Left ventricle myocardium superior (tissue), 1 donor: ENCODE data around the gene KIAA0513. TPM values are rescaled to one million over a fixed set of nuclear protein-coding genes. Genes with fewer than 3 reads are reported as not detected.
"Not testable (repeated sequence)": the region's sequence is repeated elsewhere in the genome, so short reads cannot be mapped to it uniquely, and the experiment has no call there.

Experiments
- ATAC-seq: fragments of 200-7000 bp; cut with Tn5 transposase; one replicate; pipeline ENCODE4 v1.9.1; 2020; ENCODE audit warnings: mild to moderate bottlenecking, moderate library complexity
- DNase-seq: peaks from one replicate; pipeline ENCODE4 v3.0.0-alpha.2; 2020
- intact Hi-C: fragments of 100-400 bp; cut with micrococcal nuclease; formaldehyde crosslinking; loops from one replicate; pipeline ENCODE4 v1.11.0; 2022
- total RNA-seq: library from RNA; stranded (reverse); fragmentation: NEBNext Ultra II Directional; extraction: Animal tissue kit (Norgen Biotek cat#: 25700); gene quantifications from one replicate; pipeline ENCODE4 v1.2.1, GENCODE V29; 2021
- donor health status: DM: no; HTN: yes; CAD: no; lungs with severe emphysema.

Gene KIAA0513
- total RNA-seq, 1 donor from 2014 or later, result 9.5 TPM

DNA sequence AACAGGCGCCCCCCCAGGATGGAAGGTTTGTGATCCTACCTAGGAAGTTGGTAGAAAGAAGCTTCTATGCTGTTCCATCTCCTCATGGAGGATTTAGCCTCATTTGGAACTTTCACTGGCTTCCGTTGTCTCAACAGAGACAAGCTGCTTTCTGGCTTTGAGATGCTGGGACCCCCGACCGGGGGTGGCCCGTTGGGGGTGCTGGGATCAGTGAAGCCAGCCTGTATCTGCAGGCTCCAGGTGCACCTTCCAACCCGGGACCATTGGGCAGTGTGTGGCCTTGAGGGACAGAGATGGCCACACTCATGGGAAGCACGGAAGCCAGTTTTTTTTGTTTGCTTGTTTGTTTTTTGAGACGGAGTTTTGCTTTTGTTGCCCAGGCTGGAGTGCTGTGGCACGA lies 69.3 kb downstream of the KIAA0513 start:
- no peak for ATAC-seq
- DNase-seq, result no peak
- intact Hi-C loops, result no loop called here

DNA sequence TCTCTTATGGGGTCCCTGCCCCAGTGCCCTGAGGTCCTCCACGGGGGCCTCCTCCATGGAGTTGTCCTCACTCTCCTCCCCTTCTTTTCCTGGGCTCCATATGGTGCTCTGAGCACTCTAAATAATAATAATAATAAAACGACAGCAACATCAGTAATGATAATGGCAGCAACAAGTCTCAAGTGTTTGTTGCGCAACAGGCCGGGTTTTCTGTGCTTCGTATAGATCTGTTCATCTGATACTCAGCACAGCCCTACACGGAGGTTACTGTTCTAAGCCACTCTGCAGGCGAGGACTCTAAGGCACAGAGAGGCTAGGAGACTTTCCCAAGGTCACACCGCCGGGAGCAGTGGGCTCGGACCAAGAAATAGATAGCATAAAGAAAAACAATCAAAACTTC lies 71.0 kb downstream of the KIAA0513 start:
- ATAC-seq, result no peak
- intact Hi-C loops, result no loop called here
- no peak for DNase-seq

DNA sequence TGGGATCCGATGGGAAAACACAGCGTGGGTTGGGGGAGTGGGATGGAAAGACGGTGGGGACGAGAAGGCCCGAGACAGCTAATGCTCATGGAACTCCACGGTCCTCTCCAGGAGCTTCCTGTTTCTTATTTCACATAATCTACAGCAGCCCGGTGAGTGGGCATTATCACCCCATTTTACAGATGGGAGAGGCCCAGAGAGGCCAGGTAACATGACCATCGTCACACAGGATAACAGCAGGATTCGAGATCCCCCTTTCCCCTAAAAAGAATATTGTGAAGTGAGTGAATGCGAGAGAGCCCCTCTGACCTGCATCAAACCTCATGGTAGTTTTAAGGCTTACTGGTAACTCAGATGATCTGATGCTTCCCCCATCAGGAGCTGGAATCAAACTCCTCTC lies 72.7 kb downstream of the KIAA0513 start:
- intact Hi-C loops, result no loop called here
- DNase-seq, result no peak
- ATAC-seq, result no peak

DNA sequence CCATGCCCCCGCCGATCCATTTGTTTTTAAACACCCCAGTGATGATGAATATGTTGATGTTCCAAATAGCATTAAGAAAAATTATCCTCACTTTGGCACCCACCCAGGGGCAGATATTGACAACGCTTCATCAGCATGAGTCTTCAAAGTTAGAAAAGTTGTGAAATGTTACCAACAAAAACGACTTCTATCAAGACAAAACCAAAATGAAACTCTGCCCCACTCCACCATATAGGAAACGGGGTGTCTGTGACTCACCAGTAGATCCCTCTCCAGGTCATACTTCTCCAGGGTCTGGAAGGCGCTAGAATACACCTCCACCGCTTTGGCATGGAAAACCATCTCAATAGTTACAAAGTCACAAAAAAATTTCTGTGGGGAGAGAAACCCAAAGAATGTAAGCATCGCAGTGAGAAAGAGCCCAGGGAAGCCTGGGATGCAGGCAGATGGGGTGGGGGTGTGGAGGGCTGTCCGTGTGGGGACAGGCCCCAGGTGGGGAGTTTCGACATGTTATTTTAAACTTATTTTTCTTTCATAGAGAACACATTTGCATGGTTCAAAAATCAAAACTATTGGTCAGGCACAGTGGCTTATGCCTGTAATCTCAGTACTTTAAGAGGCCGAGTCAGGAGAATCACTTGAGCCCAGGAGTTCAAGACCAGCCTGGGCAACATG lies 74.5 kb downstream of the KIAA0513 start:
- intact Hi-C loops, result no loop called here
- ATAC-seq (no peak), DNase-seq (no peak)

DNA sequence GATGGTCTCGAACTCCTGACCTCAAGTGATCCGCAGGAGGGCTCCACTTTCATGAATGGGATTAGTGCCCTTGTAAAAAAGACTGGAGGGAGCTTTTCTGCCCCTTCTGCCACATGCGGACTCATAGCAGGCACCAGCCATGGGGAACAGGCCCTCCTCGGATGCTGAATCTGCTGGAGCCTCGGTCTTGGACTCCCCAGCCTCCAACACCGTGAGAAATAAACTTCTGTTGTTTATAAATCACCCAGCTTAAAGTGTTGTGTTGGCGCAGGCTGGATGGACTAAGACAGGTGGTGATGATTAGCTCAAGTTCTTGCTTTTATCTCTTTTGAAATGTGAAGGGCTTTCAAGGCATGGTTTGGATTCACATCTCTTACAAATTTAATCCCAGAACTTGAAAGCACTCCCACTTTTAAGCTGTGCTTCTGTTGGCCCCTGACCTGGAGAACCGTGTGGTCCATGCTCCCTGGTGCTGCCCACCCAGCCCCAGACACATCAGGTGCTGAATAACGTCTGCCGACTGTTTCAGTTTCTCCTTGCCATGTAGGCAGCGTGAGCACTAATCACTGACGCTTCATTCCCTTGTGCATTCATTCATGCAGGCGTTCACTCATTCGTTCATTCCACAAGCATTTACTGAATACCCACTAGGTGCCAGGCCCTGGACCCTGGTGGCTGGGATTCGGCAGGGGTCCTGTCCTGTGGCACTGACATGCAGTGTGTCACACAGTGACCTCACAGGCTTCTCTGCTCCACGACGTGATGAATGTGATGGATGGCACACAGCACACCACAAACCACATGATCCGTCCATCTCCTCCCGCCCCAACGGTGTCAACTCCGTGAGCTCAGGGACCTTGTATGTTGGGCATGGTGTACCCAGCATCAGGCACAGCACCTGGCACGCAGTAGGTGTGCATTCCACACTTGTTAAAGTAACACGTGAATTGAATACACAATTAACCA lies 75.8 kb downstream of the KIAA0513 start:
- DNase-seq (no peak), ATAC-seq (no peak)
- intact Hi-C loops, result no loop called here

DNA sequence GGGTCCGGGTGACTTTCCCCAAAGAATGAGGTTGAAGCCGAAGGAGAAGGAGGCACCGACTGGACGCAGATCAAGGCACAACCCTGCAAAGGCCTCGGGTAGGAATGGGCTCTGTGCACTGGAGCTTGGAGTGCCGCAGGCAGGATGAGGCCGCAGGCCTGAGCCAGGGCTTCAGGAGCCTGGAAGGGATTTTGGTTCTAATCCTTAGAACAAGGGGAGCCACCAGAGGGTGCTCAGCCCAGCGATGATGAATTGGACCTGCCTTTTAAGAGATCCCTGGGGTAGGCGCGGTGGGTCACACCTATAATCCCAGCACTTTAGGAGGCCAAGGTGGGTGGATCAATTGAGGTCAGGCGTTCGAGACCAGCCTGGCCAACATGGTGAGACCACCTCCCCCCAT lies 76.6 kb downstream of the KIAA0513 start:
- intact Hi-C loops, result no loop called here
- DNase-seq (no peak), ATAC-seq (no peak)

DNA sequence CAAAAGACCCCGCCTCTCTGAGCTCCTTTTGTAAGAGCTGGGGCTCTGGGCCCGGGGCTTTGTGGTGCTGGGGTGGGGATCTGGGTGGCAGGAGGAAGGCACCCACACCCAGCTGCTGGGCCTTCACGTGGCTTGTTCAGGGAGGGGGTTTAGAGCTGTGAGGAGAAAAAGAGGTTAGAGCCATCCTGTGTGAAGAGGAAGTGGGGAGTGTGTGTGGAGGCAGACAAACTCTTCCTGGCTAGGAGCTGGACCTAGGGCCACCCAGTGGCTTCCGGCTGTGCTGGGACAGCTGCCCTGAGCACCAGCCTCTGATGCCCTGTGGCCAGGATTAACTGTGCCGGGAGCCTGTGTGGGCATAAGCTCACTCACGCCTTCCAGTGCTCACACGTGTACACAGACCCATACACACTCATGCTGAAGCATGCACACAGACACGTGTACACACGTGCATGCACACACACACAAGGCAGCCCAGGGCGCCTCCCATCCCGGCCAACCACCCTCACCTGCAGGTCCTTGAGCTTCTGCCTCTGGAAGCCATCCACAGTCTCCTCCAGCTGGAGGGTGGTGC lies 77.3 kb downstream of the KIAA0513 start:
- intact Hi-C loops, result no loop called here
- DNase-seq (no peak), ATAC-seq (peak; percentile 68)

DNA sequence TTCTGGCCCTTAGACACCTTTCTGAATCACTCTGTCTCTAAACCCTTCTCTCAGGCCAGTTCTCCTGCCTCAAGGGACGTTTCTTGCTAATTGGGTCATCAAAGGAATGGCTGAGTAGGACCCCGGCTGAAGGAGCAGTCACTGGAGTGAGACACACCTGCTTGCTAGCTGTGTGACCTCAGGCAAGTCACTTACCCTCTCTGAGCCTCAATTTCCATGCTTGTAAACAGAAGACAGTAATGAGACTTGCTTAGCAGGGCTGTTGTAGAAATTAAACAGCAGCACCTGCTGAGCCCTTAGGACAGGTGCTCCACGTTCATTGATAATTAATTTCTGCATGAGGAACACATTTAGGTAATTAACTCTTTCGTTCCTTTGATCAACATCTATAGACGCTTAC lies 77.9 kb downstream of the KIAA0513 start:
- intact Hi-C loops, result no loop called here
- ATAC-seq (no peak), DNase-seq (no peak)

DNA sequence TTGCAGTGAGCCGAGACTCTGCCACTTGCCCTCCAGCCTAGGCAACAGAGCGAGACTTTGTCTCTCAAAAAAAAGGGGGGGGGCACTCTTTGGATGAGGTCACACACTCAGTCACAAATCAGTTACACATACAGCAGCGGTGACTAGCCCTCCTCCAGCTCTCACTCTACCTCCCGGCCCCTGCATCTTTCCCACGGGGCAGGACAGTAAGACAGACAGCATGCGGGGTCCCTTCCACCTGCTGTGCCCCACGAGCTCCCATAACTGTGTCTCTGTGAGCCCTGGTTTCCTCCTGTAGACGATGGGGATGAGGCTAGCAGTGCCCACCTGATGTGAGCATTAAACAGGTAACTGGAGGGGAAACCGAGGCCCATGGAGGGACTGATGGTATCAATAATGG lies 79.5 kb downstream of the KIAA0513 start:
- DNase-seq (no peak), ATAC-seq (no peak)
- intact Hi-C loops, result no loop called here

DNA sequence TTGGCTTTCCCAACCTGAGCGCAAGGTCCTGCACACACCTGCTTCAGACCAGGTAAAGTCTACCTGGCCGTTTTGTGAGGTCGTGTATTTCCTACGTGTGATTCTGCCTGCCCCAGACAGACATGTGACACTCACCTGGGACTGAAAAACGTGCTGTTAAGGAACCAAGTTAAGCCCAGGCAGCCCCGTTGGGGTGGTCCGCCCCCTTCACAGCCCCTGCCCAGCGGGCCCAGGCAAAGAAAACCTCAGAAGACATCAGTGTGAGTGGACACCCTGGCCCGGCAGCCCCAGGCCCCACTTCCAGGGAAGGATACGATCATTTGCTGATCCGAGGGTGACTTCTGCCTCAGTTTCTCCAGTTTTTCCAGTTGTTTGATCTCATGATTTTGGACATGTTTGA lies 79.9 kb downstream of the KIAA0513 start:
- ATAC-seq, result no peak
- intact Hi-C loops, result no loop called here

DNA sequence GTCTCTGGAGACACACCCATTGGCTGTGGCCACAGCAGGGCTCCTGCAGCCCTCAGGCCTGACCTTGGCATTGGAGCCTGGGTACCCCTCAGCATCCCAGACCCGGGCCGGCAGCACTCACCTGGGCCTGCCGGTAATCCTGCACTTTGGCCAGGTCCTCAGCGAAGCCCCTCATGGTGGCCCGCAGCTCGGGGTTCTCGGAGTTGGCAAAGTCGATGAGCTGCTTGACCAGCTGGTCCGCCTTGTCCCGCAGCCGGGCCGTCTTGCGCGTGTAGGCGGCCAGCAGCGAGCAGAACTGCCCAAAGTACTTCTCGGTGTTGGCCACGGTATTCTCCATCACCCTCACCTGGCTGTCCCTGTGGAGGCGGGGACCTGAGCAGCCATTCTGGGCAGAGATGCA lies 82.5 kb downstream of the KIAA0513 start:
- intact Hi-C loops, result no loop called here

More for the DNA sequence above, 79.9 kb downstream of the KIAA0513 start:
- DNase-seq, result no peak

DNA sequence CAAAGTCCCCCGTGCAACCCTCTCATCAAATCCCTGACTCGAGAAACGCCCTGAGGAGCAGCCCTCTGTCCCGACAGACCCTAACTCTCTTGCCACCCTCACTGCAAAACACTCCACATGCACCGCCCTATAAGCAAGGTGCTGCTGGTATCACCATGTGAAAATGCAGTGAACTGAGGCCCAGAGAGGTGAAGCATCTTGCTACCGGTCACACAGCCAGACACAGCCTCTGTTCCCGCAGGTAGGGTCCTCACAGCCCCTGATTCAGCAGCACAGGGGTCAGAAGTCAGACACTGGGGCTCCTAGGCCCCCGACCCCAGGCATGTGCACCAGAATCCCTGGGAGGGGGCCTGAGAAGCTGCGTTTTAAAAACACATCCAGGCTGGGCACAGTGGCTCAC lies 83.6 kb downstream of the KIAA0513 start:
- DNase-seq (no peak), ATAC-seq (no peak)
- intact Hi-C loops, result no loop called here

More for the DNA sequence above, 82.5 kb downstream of the KIAA0513 start:
- DNase-seq (no peak), ATAC-seq (no peak)

DNA sequence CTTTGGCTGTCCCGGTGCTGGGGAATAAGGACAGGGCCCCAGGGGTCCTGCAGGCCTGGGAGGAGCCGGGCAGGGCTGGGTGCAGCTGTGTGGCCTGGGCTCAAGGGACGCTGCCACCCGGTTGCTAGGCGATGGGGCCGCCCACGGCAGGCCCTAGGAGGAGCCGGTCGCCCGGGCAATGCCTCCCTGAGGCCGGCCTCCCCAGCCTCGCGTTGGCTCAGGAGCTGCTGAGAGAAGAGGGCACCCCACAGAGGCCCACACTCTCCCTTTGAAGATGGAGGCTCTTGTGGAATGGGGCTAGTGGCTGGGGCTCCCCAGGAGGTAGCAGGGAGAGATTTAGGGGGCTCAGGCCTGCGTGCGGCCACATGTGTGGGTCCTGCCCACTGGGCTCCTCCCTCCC lies 84.8 kb downstream of the KIAA0513 start, which contains the start of gene CIBAR2:
Gene CIBAR2, minus strand, starts transcription at position 109 of the 400 bp plus-strand sequence. CDS start 120 bp downstream, outside the sequence.
- DNase-seq (no peak), ATAC-seq (no peak)
- intact Hi-C loops, result no loop called here

DNA sequence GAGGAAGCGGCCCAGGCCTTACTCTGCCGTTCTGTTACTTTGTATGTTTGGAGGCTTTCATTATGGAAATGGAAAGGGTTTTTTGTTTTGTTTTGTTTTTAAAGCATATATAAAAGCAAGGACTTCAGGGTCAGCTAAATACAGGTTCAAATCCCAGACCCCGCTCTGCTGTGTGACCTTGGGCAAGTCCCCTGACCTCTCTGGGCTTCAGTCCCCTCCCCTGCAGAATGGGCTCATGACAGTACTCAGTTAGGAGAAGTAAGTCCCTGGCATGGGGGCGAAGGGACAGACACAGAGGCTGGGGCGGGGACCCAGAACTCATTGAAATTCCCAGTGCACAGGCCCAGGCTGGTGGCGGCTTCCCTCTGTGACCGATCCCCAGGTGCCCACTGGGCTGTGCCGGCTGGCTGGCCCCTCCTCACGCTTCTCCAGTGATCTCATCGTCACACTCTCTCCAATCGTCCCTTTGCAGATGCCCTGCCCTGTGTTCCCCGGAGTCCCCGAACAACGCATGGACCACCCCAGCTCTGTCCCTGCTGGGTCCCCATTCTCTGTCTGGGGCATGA lies 85.7 kb downstream of the KIAA0513 start:
- DNase-seq (no peak), ATAC-seq (no peak)
- intact Hi-C loops, result no loop called here

DNA sequence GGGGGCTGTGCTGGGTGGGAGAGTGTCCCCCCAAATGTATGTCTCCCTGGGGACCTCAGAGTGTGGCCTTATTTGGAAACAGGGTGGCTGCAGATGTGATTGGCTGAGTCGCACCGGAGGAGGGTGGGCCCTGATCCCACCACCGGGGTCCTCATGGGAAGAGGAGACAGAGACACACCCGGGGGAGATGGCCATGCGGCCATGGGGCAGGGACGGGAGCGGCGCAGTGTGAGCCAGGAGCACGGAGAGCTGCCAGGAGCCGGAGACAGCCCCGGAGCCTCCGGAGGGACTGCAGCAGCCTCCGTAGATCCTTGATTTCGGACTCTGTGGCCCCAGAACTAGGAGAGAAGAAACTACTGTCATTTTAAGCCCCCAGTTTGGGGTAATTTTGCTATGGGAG lies 86.3 kb downstream of the KIAA0513 start:
- DNase-seq (no peak), ATAC-seq (no peak)
- intact Hi-C loops, result no loop called here

DNA sequence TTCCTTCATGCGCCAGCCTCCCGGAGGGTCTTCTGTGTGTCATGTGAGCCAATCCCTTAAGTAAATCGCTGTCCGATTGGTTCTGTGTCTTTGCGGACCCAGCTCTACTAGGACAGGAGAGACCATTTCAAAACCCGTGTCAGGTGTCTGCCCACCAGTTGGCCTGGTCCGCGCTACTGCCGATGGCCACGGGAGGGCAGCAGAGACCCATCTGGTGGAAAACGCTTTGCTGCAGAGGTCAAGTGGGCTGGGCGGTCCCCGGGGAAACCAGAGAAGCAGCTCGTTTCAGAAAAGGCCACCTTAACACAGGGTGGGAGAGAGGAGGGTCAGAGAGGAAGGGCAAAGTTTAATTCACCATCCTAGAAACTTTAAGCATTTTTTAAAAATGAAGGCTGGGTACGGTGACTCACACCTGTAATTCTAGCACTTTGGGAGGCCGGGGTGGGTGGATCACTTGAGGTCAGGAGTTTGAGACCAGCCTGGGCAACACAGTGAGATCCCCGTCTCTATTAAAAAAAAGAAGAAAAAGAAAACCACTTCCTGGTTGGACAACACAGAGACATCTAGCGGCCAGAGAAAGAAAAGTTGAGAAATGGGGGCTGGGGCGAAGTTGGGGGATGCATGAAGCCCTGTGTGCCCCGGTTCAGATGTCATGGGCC lies 87.4 kb downstream of the KIAA0513 start:
- DNase-seq (peak; percentile 92), ATAC-seq (peak; percentile 90)
- intact Hi-C loops, result no loop called here

DNA sequence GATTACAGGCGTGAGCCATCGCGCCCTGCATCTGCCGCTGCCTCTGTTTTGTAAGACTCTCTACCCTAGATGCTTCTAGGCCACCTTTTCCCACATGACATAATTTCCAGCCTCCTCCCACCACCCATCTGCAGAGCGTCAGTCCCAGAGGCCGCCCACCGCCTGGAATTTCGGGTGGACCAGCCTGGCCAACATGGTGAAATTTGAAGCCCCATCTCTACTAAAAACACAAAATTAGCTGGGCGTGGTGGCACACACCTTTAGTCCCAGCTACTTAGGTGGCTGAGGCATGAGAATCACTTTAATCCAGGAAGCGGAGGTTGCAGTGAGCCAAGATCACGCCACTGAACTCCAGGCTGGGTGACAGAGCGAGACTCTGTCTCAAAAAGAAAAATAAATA lies 89.8 kb downstream of the KIAA0513 start:
- intact Hi-C loops, result no loop called here

DNA sequence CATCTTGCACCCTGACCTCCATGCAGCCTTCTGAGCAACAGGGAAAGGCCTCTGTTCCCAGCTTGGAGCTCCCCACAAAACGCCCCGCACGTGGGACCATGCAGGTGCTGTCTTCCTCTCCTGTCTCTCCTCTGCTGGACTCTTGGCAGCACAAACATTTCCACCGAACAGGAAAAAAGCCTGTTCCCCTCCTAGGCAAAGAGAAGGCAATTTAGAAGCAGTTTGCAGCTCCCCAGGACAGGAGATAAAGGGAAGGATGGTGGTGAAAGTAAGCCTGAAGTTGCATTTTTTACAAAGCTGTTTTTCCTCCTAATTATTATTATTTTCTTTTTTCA lies 92.4 kb downstream of the KIAA0513 start:
- DNase-seq, result no peak
- no peak for ATAC-seq
- intact Hi-C loops, result no loop called here

More for the DNA sequence above, 89.8 kb downstream of the KIAA0513 start:
- ATAC-seq (no peak), DNase-seq (no peak)

DNA sequence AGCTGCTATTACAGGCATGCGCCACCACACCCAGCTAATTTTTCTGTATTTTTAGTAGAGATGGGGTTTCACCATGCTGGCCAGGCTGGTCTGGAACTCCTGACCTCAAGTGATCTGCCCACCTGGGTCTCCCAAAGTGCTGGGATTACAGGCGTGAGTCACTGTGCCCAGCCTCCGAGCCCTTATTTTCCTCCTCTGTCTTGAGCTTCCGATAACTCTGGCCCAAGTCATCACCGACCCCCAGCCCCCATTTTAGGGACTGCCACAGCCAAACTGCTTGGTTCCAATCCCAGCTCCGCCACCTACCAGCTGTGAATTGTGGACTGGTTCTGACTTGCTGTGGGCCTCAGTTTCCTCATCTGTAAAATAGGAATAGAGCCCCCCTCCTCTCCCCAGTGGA lies 95.8 kb downstream of the KIAA0513 start:
- intact Hi-C loops, ATAC-seq: not testable (repeated sequence)

More for the DNA sequence above, 95.8 kb downstream of the KIAA0513 start:
- not testable (repeated sequence) for DNase-seq
